Gastroesophageal sphincter (tissue), 4 donors: ENCODE measurements around the gene CYTH1. TPM values are rescaled to one million over a fixed set of nuclear protein-coding genes. Genes with fewer than 3 reads are reported as not detected.

Experiments used
- ATAC-seq: fragments of 150-250 bp; one replicate; pipeline ENCODE4 v1.9.1; 2016; ENCODE audit warnings: mild to moderate bottlenecking, moderate library complexity
- H3K27ac ChIP-seq, 4 donors: fragments of 200-600 bp; sonication (generic) in 3 of 4; 1 replicate in 3 of 4; 2 replicates in 1 of 4; pipeline ENCODE4 v1.5.1; 2016 to 2019
- H3K27me3 ChIP-seq: fragments of 200-600 bp; sonication (generic); one replicate; pipeline ENCODE4 v1.5.1; 2019
- H3K36me3 ChIP-seq, 2 donors: fragments of 200-600 bp; sonication (generic); one replicate each; pipeline ENCODE4 v1.5.1; 2019; ENCODE audit warnings: control low read depth in 1 of 2
- H3K4me1 ChIP-seq, 3 donors: fragments of 200-600 bp; sonication (generic); 1 replicate in 2 of 3; 2 replicates in 1 of 3; pipeline ENCODE4 v1.5.1; 2016 to 2019; ENCODE audit warnings: control low read depth in 2 of 3
- H3K4me3 ChIP-seq, 2 donors: fragments of 200-600 bp; sonication (generic); one replicate each; pipeline ENCODE4 v1.5.1; 2019; ENCODE audit warnings: mild to moderate bottlenecking in 1 of 2, moderate library complexity in 1 of 2
- H3K9me3 ChIP-seq, 3 donors: fragments of 200-600 bp; sonication (generic); one replicate each; pipeline ENCODE4 v1.5.1; 2017 to 2019; ENCODE audit warnings: control low read depth in 2 of 3
- EP300 ChIP-seq: sonication (generic); formaldehyde crosslinking; IDR thresholded peaks from one replicate; pipeline ENCODE4 v1.6.1; 2017; ENCODE audit warnings: antibody characterized with exemption, mild to moderate bottlenecking
- POLR2A ChIP-seq, 2 donors: fragments of 450-650 bp; IDR thresholded peaks; one replicate each; pipeline ENCODE4 v1.6.1; 2017; ENCODE audit warnings: antibody characterized with exemption in 2 of 2, mild to moderate bottlenecking in 2 of 2, moderate library complexity in 1 of 2
- POLR2AphosphoS5 ChIP-seq: sonication (generic); formaldehyde crosslinking; IDR thresholded peaks from one replicate; pipeline ENCODE4 v1.6.1; 2017; ENCODE audit warnings: antibody characterized with exemption
- WGBS, 2 donors: methylation state at CpG; one replicate each; pipeline ENCODE4 v1.1.5; 2018; ENCODE audit warnings: low coverage in 1 of 2; 5-methylcytosine and 5-hydroxymethylcytosine counted together
- total RNA-seq, 4 donors: library from RNA; depleted of rRNA; stranded (reverse); fragments of >200 nt; gene quantifications; one replicate each; pipeline ENCODE4 v1.1.0, GENCODE V29; 2016
- TF ChIP-seq, protein P1 (sequence below), 4 experiments: fragments of 200-600 bp in 2 of 4; fragments of 450-650 bp in 2 of 4; sonication (generic) in 1 of 4; IDR thresholded peaks; one replicate each; pipeline ENCODE4 v1.5.1; 2017 to 2019; ENCODE audit warnings: antibody characterized with exemption in 4 of 4, mild to moderate bottlenecking in 2 of 4, moderate library complexity in 2 of 4

CYTH1 gene
- total RNA-seq, 4 donors from 2014 or later = 26.9 to 38.0 (median 31.0) TPM

DNA sequence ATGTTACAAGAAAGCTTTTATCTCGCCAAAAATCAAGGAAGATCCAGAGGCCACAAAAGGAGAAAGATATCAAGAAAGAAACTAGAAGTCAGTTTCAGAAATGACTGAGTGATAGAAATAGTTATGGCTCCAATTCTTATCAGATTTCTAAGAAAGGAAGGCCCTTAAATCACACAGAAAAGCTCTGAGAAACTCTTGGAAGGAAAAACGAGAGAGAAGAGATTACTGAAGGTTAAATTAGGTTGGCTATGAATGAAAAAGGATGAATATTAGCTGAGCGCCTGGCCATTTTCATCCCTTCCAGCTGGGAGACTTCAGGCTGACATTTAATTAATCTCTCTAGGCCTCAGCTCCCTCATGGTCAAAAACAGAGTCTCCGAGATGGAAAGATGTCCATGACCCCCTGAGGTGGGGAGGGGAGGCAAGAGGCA is 72.3 kb downstream of the CYTH1 start:
- peak overlapping the region in 1 of 4 donors; percentile 9 for H3K27ac ChIP-seq
- no peak for TF ChIP-seq POLR2A (IDR thresholded peaks at IDR 0.05)
- no peak for TF ChIP-seq EP300
- no peak for TF ChIP-seq POLR2AphosphoS5
- TF ChIP-seq, protein P1, sequence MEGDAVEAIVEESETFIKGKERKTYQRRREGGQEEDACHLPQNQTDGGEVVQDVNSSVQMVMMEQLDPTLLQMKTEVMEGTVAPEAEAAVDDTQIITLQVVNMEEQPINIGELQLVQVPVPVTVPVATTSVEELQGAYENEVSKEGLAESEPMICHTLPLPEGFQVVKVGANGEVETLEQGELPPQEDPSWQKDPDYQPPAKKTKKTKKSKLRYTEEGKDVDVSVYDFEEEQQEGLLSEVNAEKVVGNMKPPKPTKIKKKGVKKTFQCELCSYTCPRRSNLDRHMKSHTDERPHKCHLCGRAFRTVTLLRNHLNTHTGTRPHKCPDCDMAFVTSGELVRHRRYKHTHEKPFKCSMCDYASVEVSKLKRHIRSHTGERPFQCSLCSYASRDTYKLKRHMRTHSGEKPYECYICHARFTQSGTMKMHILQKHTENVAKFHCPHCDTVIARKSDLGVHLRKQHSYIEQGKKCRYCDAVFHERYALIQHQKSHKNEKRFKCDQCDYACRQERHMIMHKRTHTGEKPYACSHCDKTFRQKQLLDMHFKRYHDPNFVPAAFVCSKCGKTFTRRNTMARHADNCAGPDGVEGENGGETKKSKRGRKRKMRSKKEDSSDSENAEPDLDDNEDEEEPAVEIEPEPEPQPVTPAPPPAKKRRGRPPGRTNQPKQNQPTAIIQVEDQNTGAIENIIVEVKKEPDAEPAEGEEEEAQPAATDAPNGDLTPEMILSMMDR (IDR thresholded peaks at IDR 0.05) = no peak
- H3K36me3 ChIP-seq = peaks cover 0 to 37% of the 10 kb centered on the region in 2 donors
- ATAC-seq = no peak
- H3K4me1 ChIP-seq = peaks cover 0 to 59% (median 3%) of the 10 kb centered on the region in 3 donors
- H3K9me3 ChIP-seq = no peaks in the 10 kb centered on the region
- no peaks in the 10 kb centered on the region for H3K27me3 ChIP-seq
- 19 to 38% methylated on average over 3 to 4 of the region's 4 CpGs for WGBS, 2 donors
- H3K4me3 ChIP-seq = no peak overlapping the region

DNA sequence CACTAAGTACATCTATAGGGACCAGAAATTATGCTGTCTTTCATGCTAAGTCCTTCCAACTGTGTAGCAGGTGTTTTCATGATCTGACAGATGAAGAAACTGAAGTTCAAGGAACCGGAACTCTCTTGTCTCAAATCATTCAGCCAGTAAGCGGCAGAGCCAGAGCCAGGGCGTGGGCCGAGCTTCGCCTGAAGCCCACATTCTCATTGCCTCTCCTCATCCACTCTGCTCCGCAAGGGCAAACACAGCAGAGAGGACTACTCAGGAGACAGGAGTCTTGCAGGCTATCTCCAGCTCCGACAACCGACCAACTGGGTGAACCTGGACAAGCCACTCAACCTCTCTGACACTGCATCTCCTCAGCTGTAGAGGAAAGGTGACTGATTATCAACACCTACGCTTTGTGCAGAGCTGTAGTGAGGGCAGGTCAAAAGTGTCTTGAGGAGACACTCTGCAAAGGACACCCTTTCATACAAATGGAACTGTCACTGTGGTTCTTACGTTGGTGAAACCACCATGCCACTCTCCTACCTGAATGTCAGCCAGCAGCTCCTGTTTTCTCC is 72.9 kb downstream of the CYTH1 start:
- peaks cover 0 to 55% (median 3%) of the 10 kb centered on the region in 3 donors for H3K4me1 ChIP-seq
- no peak for TF ChIP-seq EP300
- no peak for TF ChIP-seq POLR2AphosphoS5
- TF ChIP-seq, protein P1 (IDR thresholded peaks at IDR 0.05) = no peak
- no peak for TF ChIP-seq POLR2A (IDR thresholded peaks at IDR 0.05)
- WGBS, 2 donors = 69 to 82% methylated on average over 6 to 7 of the region's 10 CpGs
- no peaks in the 10 kb centered on the region for H3K27me3 ChIP-seq
- no peak overlapping the region for H3K4me3 ChIP-seq
- no peaks in the 10 kb centered on the region for H3K9me3 ChIP-seq
- H3K27ac ChIP-seq = peak overlapping the region in 1 of 4 donors; percentile 9
- H3K36me3 ChIP-seq = peaks cover 0 to 43% of the 10 kb centered on the region in 2 donors
- ATAC-seq = no peak

DNA sequence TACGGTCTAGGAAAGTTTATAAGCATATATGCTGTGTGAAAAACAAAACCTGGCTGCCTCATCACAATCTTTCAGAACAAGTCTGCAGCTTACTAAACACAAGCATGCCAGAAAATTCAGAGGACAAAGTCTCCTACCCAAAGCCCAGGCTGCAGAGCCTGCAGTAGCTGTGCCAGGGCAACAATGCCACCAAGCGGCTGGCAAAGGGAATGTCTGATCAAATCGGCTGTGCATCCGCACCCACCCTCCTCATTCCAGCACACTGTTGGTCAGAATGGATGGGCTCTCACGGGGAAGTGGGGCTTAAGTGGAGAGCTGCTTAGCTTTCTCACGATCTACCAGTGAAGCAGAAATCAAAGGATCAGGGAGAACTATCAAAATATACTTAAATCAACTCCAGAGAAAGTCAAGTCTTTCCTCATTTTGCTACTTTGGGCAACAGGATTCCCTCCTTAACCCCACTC is 73.5 kb downstream of the CYTH1 start:
- peak; percentile 62 for ATAC-seq
- peaks cover 0 to 48% of the 10 kb centered on the region in 2 donors for H3K36me3 ChIP-seq
- TF ChIP-seq, protein P1 (IDR thresholded peaks at IDR 0.05) = peak; percentile 55 to 87 (median 75)
- no peak for TF ChIP-seq EP300
- H3K9me3 ChIP-seq = no peaks in the 10 kb centered on the region
- WGBS, 2 donors = 9 to 14% methylated on average over 4 to 6 of the region's 6 CpGs
- no peak overlapping the region for H3K4me3 ChIP-seq
- H3K27me3 ChIP-seq = no peaks in the 10 kb centered on the region
- no peak overlapping the region for H3K27ac ChIP-seq
- H3K4me1 ChIP-seq = peaks cover 0 to 55% (median 3%) of the 10 kb centered on the region in 3 donors

DNA sequence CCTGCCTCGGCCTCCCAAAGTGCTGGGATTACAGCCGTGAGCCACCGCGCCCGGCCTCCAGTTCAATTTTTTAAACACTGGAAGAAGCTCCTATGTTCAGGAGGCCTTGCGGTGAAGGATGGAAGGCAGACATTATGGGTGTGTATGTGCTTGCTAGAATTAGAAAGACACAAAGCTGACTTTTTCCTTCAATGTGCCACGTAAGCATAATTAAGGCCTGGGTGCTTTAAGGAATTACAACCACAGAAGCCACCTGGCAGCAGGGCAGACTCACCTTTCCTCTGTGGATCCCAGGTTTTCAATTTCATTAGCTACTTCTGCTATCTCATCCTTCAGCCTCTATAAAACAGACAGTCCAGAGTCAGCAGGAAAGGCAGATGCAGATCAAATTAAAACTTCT is 74.2 kb downstream of the CYTH1 start:
- 83 to 87% methylated on average over 2 to 3 of the region's 7 CpGs for WGBS, 2 donors
- Histone ChIP-seq H3K4me3 (no peak overlapping the region), H3K36me3 (peaks cover 0 to 49% of the 10 kb centered on the region in 2 donors), H3K27ac (no peak overlapping the region), H3K27me3 (no peaks in the 10 kb centered on the region), H3K4me1 (peaks cover 0 to 55% (median 3%) of the 10 kb centered on the region in 3 donors), H3K9me3 (no peaks in the 10 kb centered on the region)
- no peak for TF ChIP-seq POLR2A (IDR thresholded peaks at IDR 0.05)
- TF ChIP-seq EP300 = no peak
- no peak for TF ChIP-seq POLR2AphosphoS5
- TF ChIP-seq, protein P1 (IDR thresholded peaks at IDR 0.05) = no peak
- ATAC-seq = no peak

DNA sequence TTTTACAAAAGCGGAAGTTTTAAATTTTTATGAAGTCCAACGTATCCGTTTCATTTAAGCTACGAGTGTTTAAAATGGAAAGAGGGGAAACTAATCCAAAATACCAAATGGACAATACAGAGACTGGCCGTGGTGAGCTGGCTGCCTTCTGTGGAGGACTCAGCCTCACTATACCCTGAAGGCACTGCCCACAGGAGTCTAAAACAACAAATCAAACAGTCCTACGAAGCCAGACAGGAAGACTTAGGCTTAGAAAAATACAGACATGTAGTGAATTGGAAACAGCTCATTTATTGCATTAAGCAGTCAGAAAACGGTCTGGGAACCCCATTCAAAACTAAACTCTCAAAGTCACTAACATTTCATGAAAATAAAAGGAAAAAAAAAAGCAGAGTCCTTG is 75.1 kb downstream of the CYTH1 start:
- Histone ChIP-seq H3K9me3 (no peaks in the 10 kb centered on the region), H3K27me3 (no peaks in the 10 kb centered on the region), H3K27ac (no peak overlapping the region), H3K36me3 (peaks cover 0 to 54% of the 10 kb centered on the region in 2 donors), H3K4me3 (no peak overlapping the region), H3K4me1 (peaks cover 0 to 51% (median 3%) of the 10 kb centered on the region in 3 donors)
- 64 to 92% methylated on average over 7 of the region's 7 CpGs for WGBS, 2 donors
- no peak for ATAC-seq
- TF ChIP-seq EP300 (no peak), POLR2AphosphoS5 (no peak), POLR2A (IDR thresholded peaks at IDR 0.05) (no peak)
- TF ChIP-seq, protein P1 (IDR thresholded peaks at IDR 0.05) = no peak
